CD4-positive, alpha-beta T cell treated with Interleukin-17A for 1 hour (primary cell): ENCODE results near the gene KIF2C.
"Not testable (repeated sequence)": the region's sequence is repeated elsewhere in the genome, so short reads cannot be mapped to it uniquely, and the experiment has no call there.

Experiments used
- DNase-seq: peaks from one replicate; pipeline ENCODE4 v3.0.0-alpha.2; 2020

KIF2C gene

DNA sequence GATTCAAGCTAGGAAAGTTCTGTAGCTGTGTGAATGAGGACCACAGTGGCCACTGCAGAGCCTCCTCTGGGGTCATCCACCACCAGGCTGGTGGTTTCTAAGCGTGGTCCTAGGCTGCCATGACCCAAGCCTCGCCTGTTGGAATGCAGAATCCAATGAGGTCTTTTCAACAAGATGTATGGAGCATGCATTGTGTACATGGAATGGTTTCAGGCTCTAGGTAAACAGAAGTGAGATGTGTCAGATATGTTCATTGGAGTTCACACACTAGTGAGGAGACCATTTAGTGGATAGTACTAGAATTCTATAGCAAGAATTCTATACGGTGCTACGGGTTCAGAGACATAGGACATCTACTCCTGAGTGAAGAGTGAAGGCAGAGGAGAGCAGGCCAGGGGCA lies 19.4 kb upstream of the KIF2C start:
- no peak for DNase-seq

GRCh38 chr1:44721485-44722361 lies 17.9 kb upstream of the KIF2C start:
- DNase-seq, result peak; percentile 89

DNA sequence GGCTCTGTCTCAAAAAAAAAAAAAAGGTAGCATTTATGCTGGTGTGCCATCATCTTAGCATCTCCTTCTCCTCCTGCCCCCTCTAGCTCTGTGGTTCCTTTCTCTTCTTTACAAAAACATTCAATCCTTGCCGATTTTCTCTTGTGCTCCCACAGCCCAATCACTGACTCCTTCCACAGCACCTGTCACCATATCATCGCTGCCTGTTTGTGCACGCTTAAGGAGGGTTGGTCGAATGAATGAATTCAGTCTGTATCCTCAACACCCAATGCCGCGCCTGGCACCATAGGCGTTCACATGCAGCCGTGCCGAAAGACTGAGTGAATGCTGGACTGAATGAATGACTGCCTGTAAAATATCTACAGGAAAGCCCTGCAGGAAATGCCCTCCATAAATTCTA lies 16.6 kb upstream of the KIF2C start:
- DNase-seq, result no peak

GRCh38 chr1:44723496-44724295 lies 15.9 kb upstream of the KIF2C start:
- peak; percentile 39 for DNase-seq

- DNase-seq, result no peak
These were observed 15.2 kb upstream of the KIF2C start for GRCh38 chr1:44724296-44724954.

DNA sequence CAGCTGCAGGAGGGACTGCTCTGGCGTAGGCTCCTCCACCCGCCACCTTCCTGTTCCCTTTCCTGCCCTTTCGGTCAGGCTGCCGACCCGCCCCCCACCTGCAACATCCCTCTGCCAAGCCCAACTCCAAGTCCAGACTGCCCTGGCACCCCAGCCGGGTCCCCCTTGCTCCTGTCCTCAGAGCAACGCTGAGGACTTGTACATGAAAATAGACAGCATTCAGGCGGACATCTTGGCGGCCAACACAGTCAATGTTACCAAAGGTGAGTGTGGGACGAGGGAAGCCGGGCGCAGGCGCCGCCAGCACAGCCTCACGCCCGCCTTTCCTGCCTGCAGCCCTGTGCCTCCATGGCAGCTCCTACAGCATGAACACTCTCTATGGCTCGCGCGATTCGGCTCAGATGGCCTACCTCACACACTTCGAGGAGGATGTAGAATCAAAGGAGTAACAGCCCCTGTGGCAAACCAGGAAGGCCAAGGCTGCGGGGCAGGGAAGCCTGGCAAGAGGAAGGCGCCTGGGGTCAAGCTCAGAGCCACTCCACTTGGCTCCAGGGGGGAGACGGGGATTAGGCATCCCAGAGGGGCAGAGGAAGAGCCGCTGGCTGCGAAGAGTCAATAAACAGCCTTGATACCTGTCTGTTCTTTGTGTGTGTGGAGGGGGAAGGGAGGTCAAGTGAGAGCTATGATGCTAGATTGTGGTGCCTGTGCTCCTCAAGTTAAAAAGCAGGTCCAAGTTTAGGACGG lies 14.5 kb upstream of the KIF2C start:
- no peak for DNase-seq

DNA sequence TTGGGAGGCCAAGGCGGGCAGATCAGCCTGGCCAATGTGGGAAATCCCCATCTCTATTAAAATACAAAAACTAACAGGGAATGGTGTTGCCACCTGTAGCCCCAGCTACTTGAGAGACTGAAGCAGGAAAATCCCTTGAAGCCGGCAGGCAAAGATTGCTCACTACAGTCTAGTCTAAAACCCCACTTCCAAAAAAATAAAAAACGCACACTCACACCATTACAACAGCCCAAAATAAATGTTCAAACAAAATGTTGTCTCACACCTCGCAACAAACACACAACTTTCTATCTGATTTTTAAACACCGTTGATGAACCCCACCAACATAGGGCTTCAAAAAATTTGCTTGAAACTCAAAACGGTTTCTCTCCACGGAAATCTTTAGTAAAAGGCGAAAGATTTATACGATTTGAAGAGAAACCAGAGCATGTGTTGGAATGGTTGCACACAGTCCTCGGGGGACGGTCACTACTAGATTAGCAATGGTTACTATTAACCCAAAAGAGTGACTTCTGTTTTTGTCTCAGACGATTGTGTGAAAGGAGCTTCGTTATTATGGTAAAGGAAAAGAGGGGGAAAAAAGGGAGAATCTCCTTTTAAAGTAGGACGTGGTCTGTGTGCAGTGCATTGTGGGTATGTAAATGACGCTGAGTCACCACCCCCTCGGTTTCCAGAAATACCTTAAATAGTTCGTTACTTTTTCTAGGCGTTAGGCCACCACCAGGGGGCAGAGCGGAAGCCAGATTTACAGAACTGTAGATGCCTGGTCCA lies 8.7 kb upstream of the KIF2C start, which contains the start of gene RNU5D-1:
Gene RNU5D-1 (minus strand): TSS at position 430 of the 772 bp plus-strand sequence.
- peak; percentile 96 for DNase-seq

GRCh38 chr1:44733365-44733764 lies 6.3 kb upstream of the KIF2C start:
- DNase-seq, result no peak

- no peak for DNase-seq
These were observed 5.9 kb upstream of the KIF2C start for GRCh38 chr1:44733784-44734183.

DNA sequence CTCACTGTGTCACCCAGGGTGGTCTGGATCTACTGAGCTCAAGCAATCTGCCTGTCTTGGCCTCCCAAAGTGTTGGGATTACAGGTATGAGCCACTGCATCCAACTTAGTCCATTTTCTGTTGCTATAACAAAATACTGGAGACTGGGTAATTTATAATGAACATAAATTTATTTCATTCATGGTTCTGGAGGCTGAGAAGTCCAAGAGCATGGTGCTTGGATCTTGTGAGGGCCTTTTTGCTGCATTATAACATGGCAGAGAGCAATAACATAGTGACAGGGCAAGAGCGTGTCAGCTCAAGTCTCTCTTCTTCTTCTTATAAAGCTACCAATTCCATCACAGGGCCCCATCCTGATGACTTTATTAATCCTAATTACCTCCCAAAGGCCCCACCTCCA lies 3.6 kb upstream of the KIF2C start:
- no peak for DNase-seq

GRCh38 chr1:44738953-44739306 lies 707 bp upstream of the KIF2C start:
- not testable (repeated sequence) for DNase-seq

- no peak for DNase-seq
These were observed 561 bp downstream of the KIF2C start for GRCh38 chr1:44740179-44740617.

DNA sequence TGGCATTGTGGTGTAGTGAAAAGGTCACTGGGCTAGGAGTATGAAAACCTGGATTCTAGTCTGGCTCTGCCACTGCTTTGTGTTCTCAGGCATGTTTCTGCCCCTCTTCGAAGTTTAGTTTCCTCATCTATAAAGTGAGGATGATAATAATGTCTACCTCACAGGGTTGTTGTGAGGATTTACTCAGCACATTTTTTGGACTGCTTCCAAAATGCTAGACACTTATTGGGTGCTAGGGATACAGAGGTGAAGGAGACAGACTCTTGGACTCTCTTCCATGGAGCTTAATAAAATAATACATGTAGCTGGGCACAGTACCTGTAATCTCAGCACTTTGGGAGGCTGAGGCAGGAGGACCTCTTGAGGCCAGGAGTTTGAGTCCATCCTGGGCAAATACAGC lies 3.6 kb downstream of the KIF2C start:
- no peak for DNase-seq

GRCh38 chr1:44747878-44748277 lies 8.2 kb downstream of the KIF2C start:
- no peak for DNase-seq

GRCh38 chr1:44757420-44757819 lies 17.8 kb downstream of the KIF2C start:
- DNase-seq, result no peak

- no peak for DNase-seq
These were observed 19.4 kb downstream of the KIF2C start for GRCh38 chr1:44759077-44759476.

DNA sequence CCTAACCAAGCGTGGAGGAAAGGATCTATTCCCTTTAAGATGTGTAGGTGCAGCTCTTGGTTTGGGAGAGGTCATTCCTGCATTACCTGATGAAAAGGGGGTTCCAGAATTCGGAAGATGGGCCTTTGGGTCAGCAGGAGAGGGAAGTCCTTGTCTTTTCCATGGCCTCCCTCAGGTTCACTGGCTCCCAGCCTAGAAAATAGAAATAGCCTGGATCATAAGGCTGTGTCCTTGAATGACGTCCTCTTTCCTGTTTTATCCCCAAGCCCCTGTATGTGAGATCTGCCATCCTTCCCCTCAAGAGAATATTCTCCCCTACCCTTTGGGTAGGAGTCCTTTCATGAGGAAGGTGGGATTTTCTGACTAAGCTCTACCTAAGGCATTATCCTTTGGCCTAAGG lies 21.2 kb downstream of the KIF2C start:
- no peak for DNase-seq

- DNase-seq, result not testable (repeated sequence)
These were observed 26.8 kb downstream of the KIF2C start for GRCh38 chr1:44766421-44766820.

GRCh38 chr1:44775078-44775929 lies 35.7 kb downstream of the KIF2C start, which contains the start of gene RPS8:
Gene RPS8 (plus strand): TSS chr1:44775540. CDS start chr1:44775597, 57 bp downstream.
- DNase-seq, result peak; percentile 93

DNA sequence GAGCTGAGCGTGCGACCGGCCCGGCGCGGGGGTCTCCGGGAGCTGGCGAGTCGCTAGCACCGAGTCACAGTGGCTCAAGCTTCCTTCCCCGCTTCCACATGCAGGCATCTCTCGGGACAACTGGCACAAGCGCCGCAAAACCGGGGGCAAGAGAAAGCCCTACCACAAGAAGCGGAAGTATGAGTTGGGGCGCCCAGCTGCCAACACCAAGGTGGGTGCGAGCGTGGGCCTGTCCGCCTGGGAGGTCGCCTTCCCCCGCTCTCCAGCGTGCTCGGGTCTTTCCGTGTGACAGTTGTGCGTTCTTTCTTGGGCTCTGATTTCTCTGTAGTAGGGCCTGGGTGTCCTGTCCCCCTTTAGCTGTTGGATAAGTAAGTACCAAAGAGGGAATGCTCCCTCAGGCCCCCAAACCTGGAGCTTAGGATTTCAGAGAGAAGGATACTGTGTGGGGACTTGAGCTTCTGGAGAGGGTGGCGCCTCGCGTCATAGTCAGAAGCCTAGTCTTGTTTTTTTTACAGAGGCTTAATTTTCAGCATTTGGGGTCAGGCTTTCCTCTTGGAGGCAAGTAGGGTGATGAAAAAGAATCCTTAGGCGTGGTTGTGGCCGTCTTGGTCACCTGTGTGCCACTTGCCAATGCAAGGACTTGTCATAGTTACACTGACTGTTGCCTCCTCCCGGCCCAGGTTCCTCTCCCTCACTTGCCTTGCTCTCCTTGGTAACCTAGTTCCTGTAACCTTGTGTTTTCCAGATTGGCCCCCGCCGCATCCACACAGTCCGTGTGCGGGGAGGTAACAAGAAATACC lies 36.5 kb downstream of the KIF2C start:
- DNase-seq, result peak; percentile 60
